Endothelial cell of umbilical vein (primary cell): ENCODE results near the gene TMOD2. TPM values are rescaled to one million over a fixed set of nuclear protein-coding genes. Genes with fewer than 3 reads are reported as not detected.

Experiments used
- BruUV-seq: library from RNA; stranded (reverse); fragments of 400-500 nt; replicated peaks from 2 replicates; lab custom pipeline; 2021; lab: Mats Ljungman, UMichigan
- CTCF ChIA-PET: fragments of 300-600, 350-600 bp; sonication (Branson Sonifier 250); formaldehyde crosslinking; loops from one replicate; lab custom pipeline; 2021; ENCODE audit warnings: antibody characterized with exemption, inconsistent platforms; lab: Charles Lee
- POLR2A ChIA-PET: fragments of 300-600, 350-600 bp; sonication (Branson Sonifier 250); formaldehyde crosslinking; loops from one replicate; lab custom pipeline; 2021; ENCODE audit warnings: antibody characterized with exemption, inconsistent platforms; lab: Charles Lee
- DNase-seq: peaks from one replicate; pipeline ENCODE4 v3.0.0-alpha.2; 2011; ENCODE audit warnings: low read depth, low spot score
- FAIRE-seq: peaks from 2 replicates; lab custom pipeline; 2011; peaks lifted over from hg19 to GRCh38; lab: Jason Lieb, UNC
- H2AFZ ChIP-seq: 2 replicates; pipeline ENCODE4 v1.6.0; 2012; ENCODE audit warnings: low read depth, low read length, control low read depth, inconsistent platforms
- H3K27ac ChIP-seq: 2 replicates; pipeline ENCODE4 v1.5.1; 2011; ENCODE audit warnings: low read depth, mild to moderate bottlenecking, control low read depth, low read length, moderate library complexity; ENCODE audit not compliant: insufficient read depth
- H3K27me3 ChIP-seq, 2 experiments: 2 replicates each; pipeline versions ENCODE4 v1.6.0 to v1.6.1; 2011; ENCODE audit warnings: low read length in 2 of 2, mixed read lengths in 1 of 2; ENCODE audit not compliant: control insufficient read depth in 2 of 2, insufficient read depth in 2 of 2
- H3K36me3 ChIP-seq, 2 experiments: 2 replicates in 1 of 2; 3 replicates in 1 of 2; pipeline ENCODE4 v1.5.1; 2011; ENCODE audit warnings: low read length in 2 of 2, mild to moderate bottlenecking in 1 of 2, moderate library complexity in 1 of 2; ENCODE audit not compliant: control insufficient read depth in 2 of 2, insufficient read depth in 2 of 2; ENCODE audit errors: extremely low read depth in 1 of 2
- H3K4me1 ChIP-seq: 3 replicates; pipeline ENCODE4 v1.5.1; 2011; ENCODE audit warnings: mild to moderate bottlenecking, low read length; ENCODE audit not compliant: control insufficient read depth, insufficient read depth; ENCODE audit errors: extremely low read depth
- H3K4me2 ChIP-seq: 2 replicates; pipeline ENCODE4 v1.6.1; 2011; ENCODE audit warnings: low read length, control low read depth, mixed read lengths; ENCODE audit not compliant: insufficient read depth
- H3K4me3 ChIP-seq, 3 experiments: fragments of 200-600 bp in 1 of 3; sonication (generic), shearing (Covaris generic) in 1 of 3; replicated peaks in 1 of 3; 2 replicates each; pipeline ENCODE4 v1.5.1; 2011 to 2016; ENCODE audit warnings: control low read depth in 3 of 3, low read length in 3 of 3, mild to moderate bottlenecking in 2 of 3, inconsistent platforms in 1 of 3, low read depth in 1 of 3, moderate library complexity in 1 of 3; ENCODE audit not compliant: insufficient read depth in 1 of 3
- H3K79me2 ChIP-seq: 2 replicates; pipeline ENCODE4 v1.6.0; 2012; ENCODE audit warnings: low read length, inconsistent platforms; ENCODE audit not compliant: control insufficient read depth, insufficient read depth
- H3K9ac ChIP-seq: replicated peaks from 2 replicates; pipeline ENCODE3; 2011; ENCODE audit warnings: low read length, control low read depth; ENCODE audit not compliant: insufficient read depth; ENCODE audit errors: extremely low read depth
- H3K9me1 ChIP-seq: replicated peaks from 3 replicates; pipeline ENCODE4 v1.6.0; 2011; ENCODE audit warnings: mild to moderate bottlenecking, low read length; ENCODE audit not compliant: control insufficient read depth, insufficient read depth; ENCODE audit errors: extremely low read depth
- H3K9me3 ChIP-seq: replicated peaks from 2 replicates; pipeline ENCODE4 v1.5.1; 2012; ENCODE audit warnings: low read length, inconsistent platforms; ENCODE audit not compliant: control insufficient read depth, insufficient read depth
- H4K20me1 ChIP-seq: replicated peaks from 2 replicates; pipeline ENCODE3; 2011; ENCODE audit warnings: mild to moderate bottlenecking, low read length; ENCODE audit not compliant: control insufficient read depth, insufficient read depth; ENCODE audit errors: extremely low read depth
- GATA2 ChIP-seq: IDR thresholded peaks from 2 replicates; pipeline ENCODE4 v1.7.0; 2011; ENCODE audit warnings: low read depth, mild to moderate bottlenecking, moderate library complexity, mixed read lengths, low read length; ENCODE audit not compliant: insufficient read length, insufficient read depth
- POLR2A ChIP-seq: IDR thresholded peaks from 2 replicates; pipeline ENCODE4 v1.6.1; 2012; ENCODE audit warnings: low read depth, mild to moderate bottlenecking, control low read depth, low read length
- POLR2AphosphoS5 ChIP-seq: IDR thresholded peaks from 2 replicates; pipeline ENCODE4 v1.6.1; 2012; ENCODE audit warnings: low read depth, mild to moderate bottlenecking, control low read depth, low read length, moderate library complexity; ENCODE audit not compliant: insufficient read depth
- dilution Hi-C: fragments of 300-500 bp; cut with MboI; formaldehyde crosslinking; loops from one replicate; pipeline ENCODE4 v1.15.0; 2019; ENCODE audit warnings: low sequenced_read_pairs; ENCODE audit not compliant: extremely low pct_ligation_motif_present
- intact Hi-C: fragments of 100-400 bp; cut with micrococcal nuclease; formaldehyde crosslinking; loops from one replicate; pipeline ENCODE4 v1.10.0; 2022
- polyA plus RNA-seq, 4 experiments: library from polyadenylated mRNA; depleted of rRNA in 3 of 4; stranded (reverse) in 3 of 4; unstranded in 1 of 4; fragments of >200 nt; gene quantifications; 2 replicates each; pipeline versions ENCODE4 v1.2.1 to v1.2.3, GENCODE V29; 2011 to 2012; ENCODE audit warnings: missing spikeins in 1 of 4
- total RNA-seq: library from RNA; stranded (reverse); gene quantifications from 2 replicates; pipeline ENCODE4 v1.2.3, GENCODE V29; 2021

The TMOD2 gene
- total and polyA plus RNA-seq, 2 donors (not counting 3 experiments of a cell fraction or from before 2014, with no cell fraction given), result 0.46 to 2.7 TPM

GRCh38 chr15:51706926-51707608, 44.3 kb upstream of the TMOD2 start:
- Histone ChIP-seq H3K9ac (no peak overlapping the region), H2AFZ (no peak overlapping the region), H3K4me3 (no peak overlapping the region), H3K4me1 (no peaks in the 10 kb centered on the region), H3K36me3 (no peaks in the 10 kb centered on the region), H3K27ac (no peak overlapping the region), H4K20me1 (no peaks in the 10 kb centered on the region), H3K9me1 (no peaks in the 10 kb centered on the region), H3K9me3 (no peaks in the 10 kb centered on the region), H3K4me2 (no peak overlapping the region), H3K79me2 (no peaks in the 10 kb centered on the region), H3K27me3 (peaks cover 7 to 17% of the 10 kb centered on the region in 2 experiments)
- intact Hi-C loops, result no loop called here
- ChIA-PET POLR2A (no interaction called here), CTCF (no interaction called here)
- FAIRE-seq (no peak), DNase-seq (no peak)
- dilution Hi-C loops, result no loop called here
- no peak for TF ChIP-seq GATA2
- no TSS peak for BruUV-seq

- ChIA-PET CTCF (no interaction called here), POLR2A (no interaction called here)
- Histone ChIP-seq H3K4me2 (no peak overlapping the region), H3K9ac (no peak overlapping the region), H2AFZ (no peak overlapping the region), H3K27ac (no peak overlapping the region), H3K4me1 (no peaks in the 10 kb centered on the region), H3K36me3 (no peaks in the 10 kb centered on the region), H3K9me3 (no peaks in the 10 kb centered on the region), H3K4me3 (no peak overlapping the region), H3K9me1 (no peaks in the 10 kb centered on the region), H3K27me3 (peaks cover 9 to 14% of the 10 kb centered on the region in 2 experiments), H3K79me2 (no peaks in the 10 kb centered on the region), H4K20me1 (no peaks in the 10 kb centered on the region)
- no TSS peak for BruUV-seq
- TF ChIP-seq POLR2A (no peak), POLR2AphosphoS5 (no peak)
- FAIRE-seq (no peak), DNase-seq (no peak)
- intact Hi-C loops (no loop called here), dilution Hi-C loops (no loop called here)
These were observed 43.4 kb upstream of the TMOD2 start for GRCh38 chr15:51708013-51708412.
